SK-N-SH treated with all-trans-retinoic acid at 6 μM for 48 hours (cell line): ENCODE measurements around the gene KLHL26.

ENCODE experiments used
- ATAC-seq: fragments of 200-7000 bp; cut with Tn5 transposase; 3 replicates; pipeline ENCODE4 v1.9.1; 2020; ENCODE audit warnings: mild to moderate bottlenecking, moderate library complexity
- BACH2 ChIP-seq: fragments of 250-450 bp; sonication (Bioruptor Pico); IDR thresholded peaks from 2 replicates; pipeline ENCODE4 v1.9.0; 2021; ENCODE audit warnings: mild to moderate bottlenecking, borderline replicate concordance
- CSDC2 ChIP-seq: fragments of 250-450 bp; sonication (Bioruptor Pico); IDR thresholded peaks from 2 replicates; pipeline ENCODE4 v1.5.0; 2020; ENCODE audit warnings: mild to moderate bottlenecking, moderate library complexity
- CSRNP3 ChIP-seq: fragments of 250-450 bp; sonication (Bioruptor Pico); IDR thresholded peaks from 2 replicates; pipeline ENCODE4 v1.5.1; 2021; ENCODE audit warnings: mild to moderate bottlenecking, moderate library complexity
- ESRRG ChIP-seq: fragments of 250-450 bp; sonication (Bioruptor Pico); IDR thresholded peaks from 2 replicates; pipeline ENCODE4 v1.6.1; 2021; ENCODE audit warnings: mild to moderate bottlenecking
- ISL1 ChIP-seq: fragments of 250-450 bp; sonication (Bioruptor Pico); IDR thresholded peaks from 2 replicates; pipeline ENCODE4 v2.1.2; 2022; ENCODE audit warnings: mild to moderate bottlenecking, moderate library complexity
- TCF4 ChIP-seq: fragments of 250-450 bp; sonication (Bioruptor Pico); IDR thresholded peaks from 2 replicates; pipeline ENCODE4 v1.8.0; 2021; ENCODE audit warnings: mild to moderate bottlenecking, moderate library complexity, borderline replicate concordance
- ZC3H10 ChIP-seq: fragments of 250-450 bp; sonication (Bioruptor Pico); IDR thresholded peaks from 2 replicates; pipeline ENCODE4 v1.5.1; 2021; ENCODE audit warnings: mild to moderate bottlenecking, moderate library complexity
- ZFP3 ChIP-seq: fragments of 250-450 bp; sonication (Bioruptor Pico); IDR thresholded peaks from 2 replicates; pipeline ENCODE4 v1.5.0; 2020; ENCODE audit warnings: mild to moderate bottlenecking, moderate library complexity
- ZNF565 ChIP-seq: fragments of 450-650 bp; formaldehyde crosslinking; conservative IDR thresholded peaks from 2 replicates; pipeline ENCODE4 v1.5.0; 2020; ENCODE audit warnings: low read depth, mild to moderate bottlenecking, moderate library complexity
- TF ChIP-seq, protein P1 (sequence below): fragments of 250-450 bp; sonication (Bioruptor Pico); IDR thresholded peaks from 2 replicates; pipeline ENCODE4 v1.8.0; 2020; ENCODE audit warnings: mild to moderate bottlenecking, moderate library complexity, borderline replicate concordance
- TF ChIP-seq, protein P2 (sequence below): fragments of 250-450 bp; sonication (Bioruptor Pico); IDR thresholded peaks from 2 replicates; pipeline ENCODE4 v1.5.1; 2020; ENCODE audit warnings: low read depth, mild to moderate bottlenecking, moderate library complexity
- TF ChIP-seq, protein P3 (sequence below): fragments of 250-450 bp; sonication (Bioruptor Pico); IDR thresholded peaks from 2 replicates; pipeline ENCODE4 v1.8.0; 2021; ENCODE audit warnings: low read depth, mild to moderate bottlenecking, moderate library complexity, borderline replicate concordance
- TF ChIP-seq, protein P4 (sequence below): fragments of 250-450 bp; sonication (Bioruptor Pico); IDR thresholded peaks from 2 replicates; pipeline ENCODE4 v1.5.0; 2020; ENCODE audit warnings: mild to moderate bottlenecking, moderate library complexity

The KLHL26 gene

GRCh38 chr19:18660051-18660910 is 23.5 kb downstream of the KLHL26 start (continued):
- TF ChIP-seq, protein P1, sequence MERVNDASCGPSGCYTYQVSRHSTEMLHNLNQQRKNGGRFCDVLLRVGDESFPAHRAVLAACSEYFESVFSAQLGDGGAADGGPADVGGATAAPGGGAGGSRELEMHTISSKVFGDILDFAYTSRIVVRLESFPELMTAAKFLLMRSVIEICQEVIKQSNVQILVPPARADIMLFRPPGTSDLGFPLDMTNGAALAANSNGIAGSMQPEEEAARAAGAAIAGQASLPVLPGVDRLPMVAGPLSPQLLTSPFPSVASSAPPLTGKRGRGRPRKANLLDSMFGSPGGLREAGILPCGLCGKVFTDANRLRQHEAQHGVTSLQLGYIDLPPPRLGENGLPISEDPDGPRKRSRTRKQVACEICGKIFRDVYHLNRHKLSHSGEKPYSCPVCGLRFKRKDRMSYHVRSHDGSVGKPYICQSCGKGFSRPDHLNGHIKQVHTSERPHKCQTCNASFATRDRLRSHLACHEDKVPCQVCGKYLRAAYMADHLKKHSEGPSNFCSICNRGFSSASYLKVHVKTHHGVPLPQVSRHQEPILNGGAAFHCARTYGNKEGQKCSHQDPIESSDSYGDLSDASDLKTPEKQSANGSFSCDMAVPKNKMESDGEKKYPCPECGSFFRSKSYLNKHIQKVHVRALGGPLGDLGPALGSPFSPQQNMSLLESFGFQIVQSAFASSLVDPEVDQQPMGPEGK (CRISPR knock-in tag) = 0 out of 2 replicates have a peak, but pooled peaks have one; percentile 11
- TF ChIP-seq, protein P2, sequence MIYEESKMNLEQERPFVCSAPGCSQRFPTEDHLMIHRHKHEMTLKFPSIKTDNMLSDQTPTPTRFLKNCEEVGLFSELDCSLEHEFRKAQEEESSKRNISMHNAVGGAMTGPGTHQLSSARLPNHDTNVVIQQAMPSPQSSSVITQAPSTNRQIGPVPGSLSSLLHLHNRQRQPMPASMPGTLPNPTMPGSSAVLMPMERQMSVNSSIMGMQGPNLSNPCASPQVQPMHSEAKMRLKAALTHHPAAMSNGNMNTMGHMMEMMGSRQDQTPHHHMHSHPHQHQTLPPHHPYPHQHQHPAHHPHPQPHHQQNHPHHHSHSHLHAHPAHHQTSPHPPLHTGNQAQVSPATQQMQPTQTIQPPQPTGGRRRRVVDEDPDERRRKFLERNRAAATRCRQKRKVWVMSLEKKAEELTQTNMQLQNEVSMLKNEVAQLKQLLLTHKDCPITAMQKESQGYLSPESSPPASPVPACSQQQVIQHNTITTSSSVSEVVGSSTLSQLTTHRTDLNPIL = no peak
- TF ChIP-seq CSRNP3 (CRISPR knock-in tag) = no peak

- TF ChIP-seq CSRNP3 (CRISPR knock-in tag) = no peak
- no peak for TF ChIP-seq CSDC2 (CRISPR knock-in tag)
- TF ChIP-seq, protein P3, sequence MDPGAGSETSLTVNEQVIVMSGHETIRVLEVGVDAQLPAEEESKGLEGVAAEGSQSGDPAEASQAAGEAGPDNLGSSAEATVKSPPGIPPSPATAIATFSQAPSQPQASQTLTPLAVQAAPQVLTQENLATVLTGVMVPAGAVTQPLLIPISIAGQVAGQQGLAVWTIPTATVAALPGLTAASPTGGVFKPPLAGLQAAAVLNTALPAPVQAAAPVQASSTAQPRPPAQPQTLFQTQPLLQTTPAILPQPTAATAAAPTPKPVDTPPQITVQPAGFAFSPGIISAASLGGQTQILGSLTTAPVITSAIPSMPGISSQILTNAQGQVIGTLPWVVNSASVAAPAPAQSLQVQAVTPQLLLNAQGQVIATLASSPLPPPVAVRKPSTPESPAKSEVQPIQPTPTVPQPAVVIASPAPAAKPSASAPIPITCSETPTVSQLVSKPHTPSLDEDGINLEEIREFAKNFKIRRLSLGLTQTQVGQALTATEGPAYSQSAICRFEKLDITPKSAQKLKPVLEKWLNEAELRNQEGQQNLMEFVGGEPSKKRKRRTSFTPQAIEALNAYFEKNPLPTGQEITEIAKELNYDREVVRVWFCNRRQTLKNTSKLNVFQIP (CRISPR knock-in tag) = no peak
- TF ChIP-seq BACH2 (CRISPR knock-in tag) = no peak
These were observed 24.3 kb downstream of the KLHL26 start for GRCh38 chr19:18660939-18661670.

DNA sequence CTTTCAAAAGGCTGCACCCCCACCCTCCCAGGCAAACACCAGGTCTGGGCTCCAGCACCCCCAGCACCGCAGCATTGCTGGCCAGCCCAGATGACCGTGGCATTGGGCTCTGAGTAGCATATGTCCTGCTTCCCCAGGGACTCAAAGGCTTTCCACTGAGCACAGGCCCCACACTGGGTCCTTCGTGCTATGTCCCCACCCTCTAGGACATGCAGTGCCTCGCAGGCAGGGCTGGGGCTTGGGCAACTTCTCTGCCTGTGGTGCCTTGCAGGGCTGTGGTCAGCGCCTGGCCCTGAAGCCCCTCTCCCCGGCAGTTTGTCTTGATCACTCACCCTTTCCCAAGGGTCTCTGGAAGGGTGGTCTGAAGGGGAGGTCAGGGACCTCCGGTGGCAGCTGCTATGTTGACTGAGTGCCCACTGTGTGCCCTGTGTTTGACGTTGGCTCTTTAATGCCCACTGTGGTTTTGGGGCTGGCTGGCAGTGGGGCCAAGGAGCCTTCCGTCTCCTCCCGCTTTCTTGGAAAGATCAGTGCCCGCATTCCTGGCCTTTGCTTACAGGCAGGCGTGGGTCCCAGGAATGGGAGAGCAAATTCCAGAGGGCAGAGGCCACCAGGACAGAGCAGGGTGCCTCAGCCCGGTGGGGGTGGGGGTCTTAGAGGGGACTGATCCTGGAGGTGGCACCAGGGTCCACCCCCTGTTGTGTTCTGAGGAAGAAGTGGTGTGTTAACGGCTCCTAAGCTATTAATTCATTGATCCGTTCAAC is 26.3 kb downstream of the KLHL26 start:
- no peak for ATAC-seq

More at GRCh38 chr19:18660939-18661670, 24.3 kb downstream of the KLHL26 start:
- peak; percentile 6; the same call in 1 of the 3 replicates for ATAC-seq

More for the DNA sequence above, 26.3 kb downstream of the KLHL26 start:
- TF ChIP-seq ZC3H10 (CRISPR knock-in tag) (no peak), ZNF565 (CRISPR knock-in tag) (no peak), TCF4 (CRISPR knock-in tag) (no peak), CSRNP3 (CRISPR knock-in tag) (no peak), ISL1 (CRISPR knock-in tag) (no peak), ESRRG (CRISPR knock-in tag) (no peak), ZFP3 (CRISPR knock-in tag) (no peak)
- TF ChIP-seq, protein P1 (CRISPR knock-in tag) = no peak
- TF ChIP-seq, protein P4, sequence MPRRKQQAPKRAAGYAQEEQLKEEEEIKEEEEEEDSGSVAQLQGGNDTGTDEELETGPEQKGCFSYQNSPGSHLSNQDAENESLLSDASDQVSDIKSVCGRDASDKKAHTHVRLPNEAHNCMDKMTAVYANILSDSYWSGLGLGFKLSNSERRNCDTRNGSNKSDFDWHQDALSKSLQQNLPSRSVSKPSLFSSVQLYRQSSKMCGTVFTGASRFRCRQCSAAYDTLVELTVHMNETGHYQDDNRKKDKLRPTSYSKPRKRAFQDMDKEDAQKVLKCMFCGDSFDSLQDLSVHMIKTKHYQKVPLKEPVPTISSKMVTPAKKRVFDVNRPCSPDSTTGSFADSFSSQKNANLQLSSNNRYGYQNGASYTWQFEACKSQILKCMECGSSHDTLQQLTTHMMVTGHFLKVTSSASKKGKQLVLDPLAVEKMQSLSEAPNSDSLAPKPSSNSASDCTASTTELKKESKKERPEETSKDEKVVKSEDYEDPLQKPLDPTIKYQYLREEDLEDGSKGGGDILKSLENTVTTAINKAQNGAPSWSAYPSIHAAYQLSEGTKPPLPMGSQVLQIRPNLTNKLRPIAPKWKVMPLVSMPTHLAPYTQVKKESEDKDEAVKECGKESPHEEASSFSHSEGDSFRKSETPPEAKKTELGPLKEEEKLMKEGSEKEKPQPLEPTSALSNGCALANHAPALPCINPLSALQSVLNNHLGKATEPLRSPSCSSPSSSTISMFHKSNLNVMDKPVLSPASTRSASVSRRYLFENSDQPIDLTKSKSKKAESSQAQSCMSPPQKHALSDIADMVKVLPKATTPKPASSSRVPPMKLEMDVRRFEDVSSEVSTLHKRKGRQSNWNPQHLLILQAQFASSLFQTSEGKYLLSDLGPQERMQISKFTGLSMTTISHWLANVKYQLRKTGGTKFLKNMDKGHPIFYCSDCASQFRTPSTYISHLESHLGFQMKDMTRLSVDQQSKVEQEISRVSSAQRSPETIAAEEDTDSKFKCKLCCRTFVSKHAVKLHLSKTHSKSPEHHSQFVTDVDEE (CRISPR knock-in tag) = no peak
